ENCODE measurements around the gene HECW1. TPM values are rescaled to one million over a fixed set of nuclear protein-coding genes. Genes with fewer than 3 reads are reported as not detected.
"Not testable (repeated sequence)": the region's sequence is repeated elsewhere in the genome, so short reads cannot be mapped to it uniquely, and the experiment has no call there.

Gene HECW1
- total RNA-seq, 1 donor from 2014 or later = not detected

- no peak for DNase-seq (ENCODE audit: low read depth)
Observed at GRCh38 chr7:43560742-43561330, 448.4 kb downstream of the HECW1 start.

DNA sequence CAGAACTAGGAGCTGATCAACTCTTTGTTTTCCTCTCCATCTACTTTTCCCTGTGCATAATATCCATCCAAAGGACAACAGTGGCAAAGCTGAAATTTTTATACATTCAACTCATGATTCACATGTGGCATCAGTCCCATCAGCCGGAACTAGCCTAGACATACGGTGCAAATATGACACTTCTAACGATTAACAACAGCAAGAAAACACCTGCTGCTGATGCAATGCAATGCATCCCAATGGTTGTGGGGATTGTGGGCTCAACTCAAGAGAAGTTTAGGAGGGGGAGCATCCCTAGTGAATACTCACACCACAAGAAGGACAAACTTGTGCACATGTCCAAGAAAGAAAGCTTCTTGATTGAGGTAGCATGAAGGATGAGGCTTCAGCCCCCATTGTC lies 449.9 kb downstream of the HECW1 start:
- DNase-seq (ENCODE audit: low read depth) = no peak

GRCh38 chr7:43565786-43566185 lies 453.3 kb downstream of the HECW1 start:
- no peak for DNase-seq (ENCODE audit: low read depth)

GRCh38 chr7:43568529-43568928 lies 456.1 kb downstream of the HECW1 start:
- no peak for DNase-seq (ENCODE audit: low read depth)

DNA sequence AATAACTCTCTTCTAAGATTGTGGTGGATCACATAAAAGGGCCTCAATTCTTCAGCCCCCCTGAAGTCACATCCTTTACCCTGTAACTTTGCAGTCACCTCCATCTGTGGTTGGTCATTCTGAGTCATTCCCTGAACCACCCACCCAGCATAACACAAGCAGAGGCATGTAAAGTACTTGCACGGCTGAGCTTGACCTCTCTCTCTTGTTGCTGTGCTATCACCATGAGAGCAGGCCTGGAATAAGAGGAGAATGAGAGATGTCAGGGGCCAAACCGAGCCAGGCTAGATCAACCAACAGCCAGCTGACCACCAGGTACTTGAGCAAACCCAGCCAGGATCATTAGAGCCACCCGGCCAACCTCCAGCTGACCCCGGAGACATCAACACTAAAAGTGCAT lies 457.0 kb downstream of the HECW1 start:
- peak; percentile 33 for DNase-seq (ENCODE audit: low read depth)

- DNase-seq (ENCODE audit: low read depth) = no peak
Observed at GRCh38 chr7:43570688-43571365, 458.4 kb downstream of the HECW1 start.

DNA sequence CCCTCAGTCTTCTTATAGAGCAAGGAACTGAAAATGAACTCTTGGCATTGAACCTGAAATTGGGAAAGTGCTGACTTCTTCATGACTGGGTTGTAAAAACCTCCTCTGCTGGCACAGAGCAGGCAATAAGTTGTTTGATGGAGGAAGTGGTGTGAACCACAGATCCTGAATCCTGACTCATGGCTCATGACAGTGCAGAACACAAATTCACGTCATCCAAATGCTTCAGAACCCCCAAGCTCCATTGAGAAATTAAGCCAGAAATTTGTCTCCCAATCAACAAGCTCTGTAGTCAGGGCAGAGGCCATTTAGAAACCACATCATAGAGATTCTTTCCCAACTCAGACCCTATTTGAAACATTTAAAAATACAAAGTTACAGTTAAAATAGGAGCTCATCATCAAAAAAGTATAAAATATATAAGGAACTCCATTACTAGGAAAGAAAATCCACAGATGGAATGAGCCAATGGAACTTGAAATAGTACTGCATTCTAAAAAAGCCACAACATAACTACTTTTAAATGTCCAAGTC lies 460.1 kb downstream of the HECW1 start:
- peak; percentile 95 for DNase-seq (ENCODE audit: low read depth)

DNA sequence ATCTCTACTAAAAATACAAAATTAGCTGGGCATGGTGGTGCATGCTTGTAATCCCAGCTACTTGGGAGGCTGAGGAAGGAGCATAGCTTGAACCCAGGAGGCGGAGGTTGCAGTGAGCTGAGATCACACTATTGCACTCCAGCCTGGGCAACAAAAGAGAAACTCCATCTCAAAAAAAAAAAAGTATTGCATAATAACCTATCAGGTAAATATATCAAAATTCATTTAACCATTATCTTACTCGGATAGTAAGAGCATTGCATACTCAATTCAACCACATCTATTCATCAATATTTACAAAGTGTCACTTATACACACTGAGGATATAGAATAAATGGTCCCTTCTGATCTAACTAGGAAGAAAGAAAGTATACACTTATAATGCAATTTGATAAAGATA lies 461.4 kb downstream of the HECW1 start:
- not testable (repeated sequence) for DNase-seq (ENCODE audit: low read depth)

GRCh38 chr7:43575506-43575905 lies 463.1 kb downstream of the HECW1 start:
- DNase-seq (ENCODE audit: low read depth) = no peak

DNA sequence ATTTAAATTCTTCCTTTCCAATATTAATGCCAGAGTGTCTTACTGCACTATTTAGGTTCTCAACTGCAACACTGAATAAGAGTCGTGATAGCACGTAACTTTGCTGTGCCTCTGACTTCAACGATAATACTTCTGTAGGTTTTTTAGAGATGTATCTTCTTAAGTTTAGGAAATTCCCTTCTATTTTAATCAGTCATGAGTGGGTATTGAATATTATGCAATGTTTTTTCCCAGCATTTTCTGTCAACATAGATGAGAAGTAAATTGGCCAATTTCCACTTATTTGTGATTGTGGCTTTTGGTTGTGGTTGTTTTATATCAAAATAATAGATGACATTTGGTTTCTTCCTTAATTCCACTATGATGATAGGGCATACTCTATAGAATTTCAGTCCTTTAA lies 463.8 kb downstream of the HECW1 start:
- DNase-seq (ENCODE audit: low read depth) = no peak

GRCh38 chr7:43577485-43577951 lies 465.1 kb downstream of the HECW1 start:
- peak; percentile 18 for DNase-seq (ENCODE audit: low read depth)

DNA sequence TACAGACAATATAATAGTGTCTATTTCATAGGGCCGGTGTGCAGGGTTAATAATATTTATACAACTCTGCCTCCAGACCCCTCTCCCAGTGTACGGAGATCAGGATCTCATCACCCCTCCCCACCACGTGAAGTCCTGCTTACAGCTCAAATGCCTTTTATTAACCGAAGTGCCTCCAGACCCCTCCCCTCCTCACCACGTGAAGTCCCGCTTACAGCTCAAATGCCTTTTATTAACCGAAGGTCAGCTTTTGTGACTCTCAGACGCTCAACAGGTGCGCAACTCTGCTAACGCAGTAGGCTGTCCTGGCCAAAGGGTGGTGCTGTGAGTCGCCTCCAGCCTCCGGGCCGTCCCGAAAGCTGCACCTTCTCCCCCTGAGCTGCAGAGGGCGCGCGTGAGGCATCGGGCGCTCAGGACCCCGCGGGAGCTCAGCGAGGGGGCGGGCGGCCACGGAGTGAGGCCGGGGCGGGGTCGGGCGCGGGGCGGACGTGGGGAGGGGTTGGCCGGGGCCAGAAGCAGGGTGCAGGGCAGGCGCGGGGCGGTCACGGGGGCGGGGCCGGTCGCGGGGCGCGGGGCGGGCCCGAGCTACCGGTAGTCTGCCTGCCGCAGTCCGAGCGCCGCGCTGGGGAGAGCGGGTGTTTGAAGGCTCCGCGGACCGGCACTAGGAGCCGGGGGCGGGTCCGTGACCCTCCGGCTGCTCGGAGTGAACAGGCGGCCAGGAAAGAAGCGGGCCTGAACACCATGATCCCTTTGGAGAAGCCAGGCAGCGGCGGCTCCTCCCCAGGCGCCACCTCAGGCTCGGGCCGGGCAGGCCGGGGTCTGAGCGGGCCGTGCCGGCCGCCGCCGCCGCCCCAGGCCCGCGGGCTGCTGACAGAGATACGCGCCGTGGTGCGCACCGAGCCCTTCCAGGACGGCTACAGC lies 470.3 kb downstream of the HECW1 start, which contains the start of gene STK17A:
TSS of gene STK17A (plus strand) at position 606 of the 921 bp plus-strand sequence. CDS start at position 742, 136 bp downstream.
- peak; percentile 96 for DNase-seq (ENCODE audit: low read depth)

- DNase-seq (ENCODE audit: low read depth) = peak; percentile 80
Observed at GRCh38 chr7:43583424-43584194, 471.2 kb downstream of the HECW1 start.

- peak; percentile 80 for DNase-seq (ENCODE audit: low read depth)
Observed at GRCh38 chr7:43584195-43584586, 471.7 kb downstream of the HECW1 start.

DNA sequence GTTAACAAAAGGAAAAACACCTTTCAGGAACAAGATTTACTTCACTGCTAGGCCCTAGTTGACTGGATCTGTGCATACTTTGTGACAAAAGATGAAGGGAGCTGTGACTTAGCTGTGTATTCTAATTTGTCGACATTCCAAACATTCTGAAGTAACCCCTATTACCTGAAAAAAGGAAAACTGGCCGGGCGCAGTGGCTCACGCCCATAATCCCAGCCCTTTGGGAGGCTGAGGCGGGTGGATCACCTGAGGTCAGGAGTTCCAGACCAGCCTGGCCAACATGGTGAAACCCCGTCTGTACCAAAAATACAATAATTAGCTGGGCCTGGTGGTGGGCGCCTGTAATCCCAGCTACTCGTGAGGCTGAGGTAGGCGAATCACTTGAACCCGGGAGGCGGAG lies 472.3 kb downstream of the HECW1 start:
- DNase-seq (ENCODE audit: low read depth) = not testable (repeated sequence)

DNA sequence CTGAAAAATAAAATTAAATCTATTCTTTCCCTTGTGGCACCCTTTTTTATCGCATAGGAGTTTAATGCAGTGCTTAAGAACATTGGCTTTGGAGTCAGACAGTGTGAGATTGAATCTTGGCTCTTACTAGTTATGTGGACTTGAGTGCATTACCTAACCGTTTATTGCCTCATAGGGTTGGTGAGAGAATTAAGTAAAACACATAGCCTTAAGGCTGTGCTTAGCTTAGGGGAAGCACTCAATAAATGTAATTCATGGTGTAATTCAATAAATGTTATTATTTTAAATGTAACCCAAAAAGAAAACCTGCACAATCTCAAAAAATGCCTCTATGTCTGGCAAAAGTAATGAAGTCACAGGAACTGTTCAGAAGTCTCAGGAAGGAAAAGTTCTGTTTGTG lies 473.1 kb downstream of the HECW1 start:
- no peak for DNase-seq (ENCODE audit: low read depth)

- no peak for DNase-seq (ENCODE audit: low read depth)
Observed at GRCh38 chr7:43586251-43586900, 473.9 kb downstream of the HECW1 start.

GRCh38 chr7:43588477-43589132 lies 476.2 kb downstream of the HECW1 start:
- DNase-seq (ENCODE audit: low read depth) = no peak

- no peak for DNase-seq (ENCODE audit: low read depth)
Observed at GRCh38 chr7:43589133-43589478, 476.7 kb downstream of the HECW1 start.

- no peak for DNase-seq (ENCODE audit: low read depth)
Observed at GRCh38 chr7:43589728-43590127, 477.3 kb downstream of the HECW1 start.
